Skeletal muscle satellite cell (primary cell): ENCODE results near the gene VWF.

ENCODE experiments used
- H3K27me3 ChIP-seq: 2 replicates; pipeline ENCODE4 v1.7.0; 2013; ENCODE audit warnings: low read length; ENCODE audit not compliant: control insufficient read depth, insufficient read depth
- H3K36me3 ChIP-seq: 2 replicates; pipeline ENCODE4 v1.7.0; 2013; ENCODE audit warnings: mild to moderate bottlenecking, control low read depth, low read length; ENCODE audit not compliant: insufficient read depth
- H3K4me1 ChIP-seq: 2 replicates; pipeline ENCODE4 v1.7.0; 2013; ENCODE audit warnings: low read length; ENCODE audit not compliant: control insufficient read depth, insufficient read depth
- H3K4me2 ChIP-seq: 2 replicates; pipeline ENCODE4 v1.7.0; 2013; ENCODE audit warnings: mild to moderate bottlenecking, low read length
- H3K4me3 ChIP-seq: 2 replicates; pipeline ENCODE4 v1.7.0; 2013; ENCODE audit warnings: low read length
- H3K9ac ChIP-seq: 2 replicates; pipeline ENCODE4 v1.7.0; 2013; ENCODE audit warnings: mild to moderate bottlenecking, low read depth, low read length, moderate library complexity
- H3K9me3 ChIP-seq: replicated peaks from 2 replicates; pipeline ENCODE4 v1.7.0; 2013; ENCODE audit warnings: mild to moderate bottlenecking, control low read depth, low read length

The VWF gene

DNA sequence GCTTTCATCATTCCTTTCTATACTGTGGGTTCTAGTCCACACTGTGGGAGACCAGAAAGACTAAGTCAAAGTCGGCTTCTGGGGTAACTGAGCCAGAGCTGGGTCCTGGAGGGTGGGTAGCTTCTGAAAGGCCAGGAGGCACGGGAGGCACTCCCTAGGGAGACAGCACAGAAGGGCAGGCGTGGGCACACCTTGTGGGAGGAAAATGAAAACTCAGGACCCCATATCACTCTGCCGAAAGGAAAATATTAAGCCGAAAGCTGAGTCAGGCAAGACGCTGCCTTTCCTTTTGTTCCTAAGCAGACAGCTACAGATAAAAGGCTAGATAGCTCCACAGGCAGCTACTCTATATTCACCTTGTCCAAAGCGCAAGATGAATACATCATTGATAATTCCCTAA, 200.1 kb downstream of the VWF start:
- H3K4me2 ChIP-seq, result no peak overlapping the region
- H3K36me3 ChIP-seq, result no peaks in the 10 kb centered on the region
- H3K4me1 ChIP-seq, result no peaks in the 10 kb centered on the region
- no peaks in the 10 kb centered on the region for H3K9me3 ChIP-seq
- no peak overlapping the region for H3K9ac ChIP-seq
- H3K4me3 ChIP-seq, result no peak overlapping the region
- no peaks in the 10 kb centered on the region for H3K27me3 ChIP-seq

GRCh38 chr12:5923751-5924150, 200.7 kb downstream of the VWF start:
- no peaks in the 10 kb centered on the region for H3K27me3 ChIP-seq
- no peaks in the 10 kb centered on the region for H3K9me3 ChIP-seq
- H3K4me2 ChIP-seq, result no peak overlapping the region
- no peaks in the 10 kb centered on the region for H3K4me1 ChIP-seq
- no peak overlapping the region for H3K4me3 ChIP-seq
- no peaks in the 10 kb centered on the region for H3K36me3 ChIP-seq
- H3K9ac ChIP-seq, result no peak overlapping the region

DNA sequence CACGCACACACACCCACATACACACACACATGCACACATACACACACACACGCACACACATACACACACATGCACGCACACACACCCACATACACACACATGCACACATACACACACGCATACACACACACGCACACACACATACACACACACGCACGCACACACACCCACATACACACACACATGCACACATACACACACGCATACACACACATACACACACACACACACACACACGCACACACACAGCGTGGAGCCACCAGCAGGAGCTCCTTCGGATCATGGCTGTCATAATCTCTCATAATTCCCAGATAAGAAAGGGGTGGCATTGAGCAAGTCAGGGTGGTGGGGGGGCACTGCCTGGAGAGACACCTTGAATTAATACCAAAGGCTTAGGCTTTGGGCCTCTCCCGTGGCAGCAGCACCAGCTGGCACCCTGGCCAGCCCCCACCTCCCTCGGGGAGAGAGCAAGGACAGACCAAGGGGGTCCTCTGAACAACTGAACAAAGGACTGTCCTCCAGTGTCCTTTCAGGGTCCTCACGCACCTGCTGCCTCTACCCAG, 201.3 kb downstream of the VWF start:
- no peaks in the 10 kb centered on the region for H3K36me3 ChIP-seq
- H3K27me3 ChIP-seq, result no peaks in the 10 kb centered on the region
- no peaks in the 10 kb centered on the region for H3K4me1 ChIP-seq
- no peaks in the 10 kb centered on the region for H3K9me3 ChIP-seq
- no peak overlapping the region for H3K4me3 ChIP-seq
- H3K4me2 ChIP-seq, result no peak overlapping the region
- no peak overlapping the region for H3K9ac ChIP-seq

- Histone ChIP-seq H3K27me3 (no peaks in the 10 kb centered on the region), H3K4me2 (no peak overlapping the region), H3K36me3 (no peaks in the 10 kb centered on the region), H3K9me3 (no peaks in the 10 kb centered on the region), H3K9ac (no peak overlapping the region), H3K4me3 (no peak overlapping the region), H3K4me1 (no peaks in the 10 kb centered on the region)
Observed at GRCh38 chr12:5921966-5922899, 202.2 kb downstream of the VWF start.

GRCh38 chr12:5921027-5921909, 203.2 kb downstream of the VWF start:
- no peaks in the 10 kb centered on the region for H3K4me1 ChIP-seq
- H3K36me3 ChIP-seq, result no peaks in the 10 kb centered on the region

DNA sequence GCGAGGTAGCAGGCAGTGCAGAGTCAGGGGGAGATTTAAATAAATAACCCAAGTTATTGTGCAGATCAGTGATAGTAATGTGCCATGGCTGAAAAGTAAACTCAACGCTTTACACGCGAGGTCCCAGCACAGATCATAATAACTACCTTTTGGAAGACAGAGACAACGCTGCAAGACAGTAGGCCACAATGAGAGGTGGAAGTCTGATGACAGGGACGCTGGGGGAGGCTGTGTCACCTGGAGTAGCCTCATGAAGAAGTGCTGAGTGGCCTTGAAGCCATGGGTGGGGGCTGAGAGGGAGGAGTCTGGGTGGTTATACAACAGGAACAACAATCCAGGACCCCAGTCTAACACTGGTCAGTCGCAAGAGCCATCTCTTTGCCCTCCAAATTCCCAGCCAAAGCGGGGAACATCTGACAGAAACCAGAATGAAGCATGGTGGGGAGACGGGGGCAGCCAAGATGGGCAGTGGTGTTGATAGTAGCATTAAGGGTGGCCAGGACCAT, 207.6 kb downstream of the VWF start:
- Histone ChIP-seq H3K9ac (no peak overlapping the region), H3K27me3 (peaks cover 2% of the 10 kb centered on the region), H3K4me1 (no peaks in the 10 kb centered on the region), H3K4me3 (no peak overlapping the region), H3K9me3 (no peaks in the 10 kb centered on the region), H3K4me2 (no peak overlapping the region), H3K36me3 (no peaks in the 10 kb centered on the region)

More at GRCh38 chr12:5921027-5921909, 203.2 kb downstream of the VWF start:
- Histone ChIP-seq H3K4me3 (no peak overlapping the region), H3K9ac (no peak overlapping the region), H3K27me3 (no peaks in the 10 kb centered on the region), H3K4me2 (no peak overlapping the region), H3K9me3 (no peaks in the 10 kb centered on the region)

GRCh38 chr12:5915511-5915910, 209.0 kb downstream of the VWF start:
- H3K27me3 ChIP-seq, result peaks cover 2% of the 10 kb centered on the region
- H3K9me3 ChIP-seq, result no peaks in the 10 kb centered on the region
- no peak overlapping the region for H3K4me3 ChIP-seq
- H3K36me3 ChIP-seq, result no peaks in the 10 kb centered on the region
- H3K9ac ChIP-seq, result no peak overlapping the region
- no peak overlapping the region for H3K4me2 ChIP-seq
- no peaks in the 10 kb centered on the region for H3K4me1 ChIP-seq

DNA sequence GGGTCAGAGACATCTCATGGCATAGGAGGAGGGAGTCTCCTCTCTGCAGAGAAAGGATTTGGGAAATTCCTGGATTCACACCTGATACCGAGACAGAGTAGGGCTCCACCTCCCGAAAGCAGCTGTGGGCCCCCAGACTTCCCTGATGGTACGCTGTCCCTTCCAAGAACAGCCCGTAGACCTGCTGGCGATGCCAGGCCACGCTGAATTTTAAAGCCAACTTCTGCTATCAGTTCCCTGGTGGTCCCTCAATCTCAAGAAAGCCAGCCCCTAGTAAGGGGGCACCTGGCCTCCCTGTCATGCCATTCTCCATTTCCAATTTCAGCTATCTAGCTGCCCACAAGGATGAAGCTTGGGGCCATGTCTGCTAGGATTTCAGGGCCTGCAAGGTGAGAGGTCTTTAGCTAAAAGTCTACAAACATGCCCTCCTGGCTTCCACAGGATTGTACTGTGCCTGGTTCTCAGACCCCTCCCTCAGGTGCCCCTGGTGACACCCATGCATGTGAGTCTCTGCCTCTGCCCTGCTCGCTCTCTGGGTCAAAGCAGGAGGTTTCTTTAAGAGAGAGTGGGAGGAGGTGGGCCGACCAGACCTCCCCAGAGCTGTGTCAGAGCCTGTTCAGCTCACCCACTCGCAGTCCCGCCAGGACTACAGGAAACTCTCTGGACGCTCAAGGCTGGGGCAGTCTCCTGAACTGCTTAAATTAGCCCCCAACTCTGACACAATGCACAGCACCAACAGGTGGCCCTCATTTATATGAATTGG, 209.9 kb downstream of the VWF start:
- H3K4me2 ChIP-seq, result no peak overlapping the region
- H3K9ac ChIP-seq, result no peak overlapping the region
- peaks cover 5% of the 10 kb centered on the region for H3K27me3 ChIP-seq
- no peaks in the 10 kb centered on the region for H3K4me1 ChIP-seq
- no peaks in the 10 kb centered on the region for H3K36me3 ChIP-seq
- no peak overlapping the region for H3K4me3 ChIP-seq
- H3K9me3 ChIP-seq, result no peaks in the 10 kb centered on the region

- Histone ChIP-seq H3K4me2 (no peak overlapping the region), H3K27me3 (peaks cover 5% of the 10 kb centered on the region), H3K9ac (no peak overlapping the region), H3K4me3 (no peak overlapping the region), H3K9me3 (no peaks in the 10 kb centered on the region), H3K4me1 (no peaks in the 10 kb centered on the region), H3K36me3 (no peaks in the 10 kb centered on the region)
Observed at GRCh38 chr12:5913387-5913786, 211.1 kb downstream of the VWF start.

- peaks cover 5% of the 10 kb centered on the region for H3K27me3 ChIP-seq
Observed at GRCh38 chr12:5912437-5913334, 211.8 kb downstream of the VWF start.

More at GRCh38 chr12:5912437-5913334, 211.8 kb downstream of the VWF start:
- no peak overlapping the region for H3K4me3 ChIP-seq
- no peaks in the 10 kb centered on the region for H3K9me3 ChIP-seq
- no peaks in the 10 kb centered on the region for H3K4me1 ChIP-seq
- no peak overlapping the region for H3K9ac ChIP-seq
- no peak overlapping the region for H3K4me2 ChIP-seq
- no peaks in the 10 kb centered on the region for H3K36me3 ChIP-seq
